Stimulated activated CD4-positive, alpha-beta T cell treated with anti-CD3 and anti-CD28 coated beads, Interleukin-1b, Interleukin-23, amount 100 ng/mL, for 24 hours (primary cell): Measurements from ENCODE around the gene UNC13C.
"Not testable (repeated sequence)": the region's sequence is repeated elsewhere in the genome, so short reads cannot be mapped to it uniquely, and the experiment has no call there.

ENCODE experiments used
- DNase-seq, 4 experiments: peaks; one replicate each; pipeline ENCODE4 v3.0.0-alpha.2; 2020; ENCODE audit warnings: low read depth in 4 of 4, low spot score in 1 of 4

The UNC13C gene

DNA sequence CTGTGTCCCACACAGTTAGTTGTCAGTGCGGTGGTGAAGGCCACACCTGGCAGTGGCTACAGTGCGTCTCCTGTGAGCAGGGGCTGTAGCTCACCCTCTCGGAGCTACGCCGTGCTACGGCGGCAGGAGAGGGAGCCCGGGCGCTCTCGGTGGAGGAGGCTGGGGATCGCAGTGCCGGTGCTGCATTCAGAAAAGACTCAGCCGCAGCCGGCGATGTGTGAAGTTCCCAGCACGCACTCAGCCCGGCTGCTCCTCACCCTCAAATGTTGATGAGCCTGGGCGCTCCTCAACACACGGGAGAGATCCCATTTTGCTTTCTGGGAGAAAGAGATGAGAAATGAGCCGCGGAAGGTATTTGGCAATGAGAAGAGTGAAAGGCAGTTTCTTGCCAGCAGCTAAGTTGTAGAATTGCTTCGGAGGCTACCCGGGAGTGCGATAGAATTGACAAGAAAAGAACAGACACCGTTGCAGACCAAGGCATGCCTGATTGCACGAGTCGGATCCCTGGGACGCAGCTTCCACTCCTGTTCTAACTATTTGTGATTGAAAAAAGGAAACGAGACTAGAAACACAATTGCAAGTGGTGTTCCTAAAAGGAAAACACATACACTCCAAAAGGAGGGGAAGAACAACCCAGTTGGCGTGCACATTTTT, at the start of gene UNC13C:
Gene UNC13C (plus strand): TSS at position 189 of the 654 bp plus-strand sequence. CDS start 34,463 bp downstream, outside the sequence.
- no peak for DNase-seq

DNA sequence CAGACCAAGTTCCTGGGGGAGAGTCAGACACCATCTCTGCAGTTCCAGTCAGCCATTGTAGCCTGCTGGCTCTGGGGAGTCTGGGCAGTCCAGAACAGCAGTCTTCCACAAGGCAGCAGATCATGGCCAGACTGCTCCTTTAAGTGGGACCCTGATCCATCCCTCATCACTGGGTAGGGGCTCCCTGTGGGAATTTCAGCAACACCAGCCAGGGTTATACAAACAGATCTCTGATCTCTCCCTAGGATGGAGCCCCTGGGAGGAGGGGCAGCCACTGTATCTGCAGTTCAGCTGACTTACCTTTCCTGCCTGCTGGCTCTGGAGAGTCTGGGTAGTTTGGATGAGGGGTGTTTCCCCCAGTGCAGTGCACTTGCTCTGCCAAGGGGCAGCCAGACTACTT, 42.1 kb upstream of the UNC13C start:
- DNase-seq: no peak

- not testable (repeated sequence) for DNase-seq
Measured at GRCh38 chr15:53937632-53938031, 40.6 kb upstream of the UNC13C start.

DNA sequence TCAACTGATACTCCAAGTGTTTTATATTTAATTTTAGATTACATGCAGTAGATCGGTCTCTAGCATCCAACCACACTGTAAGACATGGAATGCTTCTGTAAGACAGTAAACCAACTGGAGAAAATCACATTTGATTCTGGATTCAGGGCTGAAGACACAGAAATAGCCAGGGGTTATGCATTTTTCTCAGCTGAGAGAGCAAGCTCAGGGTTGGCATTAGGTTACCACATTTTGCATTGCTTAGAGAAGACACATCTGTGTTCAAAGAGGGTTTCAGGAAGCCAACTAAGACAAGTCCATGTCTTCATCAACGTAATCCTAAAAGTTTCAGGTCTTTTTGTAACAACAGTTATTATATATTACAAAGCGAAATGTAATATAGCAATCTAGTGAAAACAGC, 27.7 kb upstream of the UNC13C start:
- no peak for DNase-seq

DNA sequence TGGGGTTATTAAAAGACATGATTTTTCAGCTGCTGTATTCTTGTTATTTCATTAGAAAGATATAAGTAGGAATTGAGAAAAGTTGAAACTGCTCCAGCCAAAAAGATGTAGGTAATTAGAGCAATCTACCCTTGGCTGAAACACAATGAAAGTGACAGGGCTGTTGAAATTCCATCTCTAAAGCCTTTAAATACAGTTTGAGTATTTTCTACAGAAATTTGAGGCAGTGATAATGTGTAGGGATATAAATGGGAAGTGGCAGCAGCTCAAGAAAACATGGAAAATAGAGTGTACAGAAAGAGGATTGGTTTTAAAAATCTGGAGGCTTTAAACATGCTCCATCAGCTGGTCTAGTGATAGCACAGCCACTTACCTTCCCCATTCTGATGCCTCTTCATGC, 22.8 kb upstream of the UNC13C start:
- no peak for DNase-seq

DNA sequence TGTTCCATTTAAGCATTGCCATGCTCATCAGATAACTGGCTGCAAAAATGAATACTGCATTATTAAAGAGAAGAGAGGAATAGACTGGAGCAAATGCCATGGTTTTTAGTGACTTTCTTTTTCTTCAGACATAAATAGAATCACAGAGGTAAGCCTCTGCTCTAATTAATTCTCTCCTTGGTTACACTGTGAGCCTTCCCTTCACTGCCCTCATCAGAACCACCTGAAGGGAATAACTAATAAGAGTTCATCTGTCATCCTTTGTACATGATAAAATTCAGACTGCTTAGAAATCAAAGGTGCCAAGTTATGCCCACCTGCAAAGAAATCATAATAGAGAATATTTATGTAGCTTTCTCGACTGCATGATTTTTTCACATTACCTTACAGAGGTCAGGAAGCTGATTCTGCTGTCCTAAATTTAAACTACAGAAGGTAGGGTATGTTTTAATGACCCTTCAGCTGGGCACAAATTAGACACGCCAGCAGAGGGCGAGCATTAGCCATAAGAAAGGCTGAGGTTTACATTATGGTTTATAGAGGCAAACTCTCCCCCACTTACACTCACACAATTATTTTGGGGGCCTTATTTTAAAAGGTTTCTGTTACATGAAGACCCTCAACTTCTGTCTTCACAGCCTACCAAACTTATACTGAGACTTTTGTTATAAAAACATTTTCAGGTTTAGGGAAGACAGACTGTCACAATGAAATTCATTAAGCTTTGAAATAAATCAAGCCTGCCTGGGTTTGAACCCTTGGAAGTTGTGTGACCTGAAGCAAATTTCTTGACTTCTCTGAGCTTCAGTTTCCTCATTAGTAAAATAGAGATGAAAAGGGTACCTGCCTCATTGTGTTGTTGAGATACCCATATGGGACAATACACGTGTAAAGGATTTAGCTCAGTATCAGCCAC, 15.3 kb upstream of the UNC13C start:
- no peak for DNase-seq

GRCh38 chr15:53963801-53964200, 14.4 kb upstream of the UNC13C start:
- no peak for DNase-seq

- no peak for DNase-seq
Measured at GRCh38 chr15:53974121-53974520, 4.1 kb upstream of the UNC13C start.

GRCh38 chr15:53974813-53975212, 3.4 kb upstream of the UNC13C start:
- DNase-seq: no peak

DNA sequence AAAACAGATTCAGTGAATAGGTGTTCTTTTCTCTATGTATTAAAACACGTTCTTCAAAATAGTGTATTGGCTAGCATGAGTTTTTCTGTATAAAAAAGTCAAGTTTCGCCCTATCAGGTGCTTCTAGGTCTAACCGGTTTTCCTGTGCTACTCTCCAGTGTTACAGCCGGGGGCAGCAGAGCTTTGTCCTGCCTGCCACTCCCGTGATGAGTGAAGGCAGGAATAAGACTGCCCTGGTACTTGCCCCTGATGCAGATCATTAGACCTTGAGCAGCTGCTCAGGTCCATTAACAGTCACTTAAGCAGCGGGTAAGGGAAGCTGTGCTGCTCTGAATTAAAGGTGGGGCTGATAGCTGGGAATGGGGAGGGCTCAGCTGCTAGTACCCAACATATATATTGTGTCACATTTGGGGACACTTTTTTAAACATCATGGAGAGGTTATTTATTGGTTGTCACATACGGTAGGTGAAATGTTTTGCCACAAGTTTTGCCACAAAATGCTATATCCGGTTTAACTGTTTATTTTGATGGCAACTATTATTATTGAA, 1.3 kb upstream of the UNC13C start:
- DNase-seq: no peak

DNA sequence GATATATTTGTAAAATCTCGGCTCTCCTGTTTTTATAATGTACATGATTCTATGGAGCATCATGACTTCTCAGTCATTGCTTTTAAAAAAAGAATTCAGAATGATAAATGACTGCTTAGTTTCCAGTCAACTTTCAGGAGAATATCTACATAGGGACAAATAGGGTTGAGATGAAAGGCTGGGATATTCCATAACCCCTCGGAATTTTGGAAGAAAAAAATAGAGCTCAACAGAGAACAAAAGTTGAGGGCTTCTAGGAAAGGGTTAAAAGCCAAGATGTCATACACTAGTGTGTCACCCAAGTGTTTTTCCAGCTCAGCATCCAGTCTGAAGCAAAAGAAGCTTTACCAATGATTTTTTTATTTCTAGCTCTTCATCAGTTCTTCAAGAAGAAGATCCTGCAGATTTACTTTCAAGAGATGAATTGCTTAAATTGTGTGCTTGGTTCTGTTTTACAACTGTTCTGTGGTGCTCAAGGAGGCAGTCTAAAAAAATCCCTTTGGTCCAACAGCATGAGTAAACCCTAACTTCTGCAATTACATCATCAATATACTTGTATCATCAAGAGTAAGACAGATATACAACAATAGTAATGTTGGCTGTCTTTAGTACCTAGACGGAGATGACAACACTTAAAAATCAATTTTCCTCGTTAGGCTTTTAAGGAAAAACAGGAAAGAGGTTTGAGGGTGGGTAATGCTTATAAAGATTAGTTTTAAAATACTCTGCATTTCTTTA, 979 bp downstream of the UNC13C start:
- no peak for DNase-seq

DNA sequence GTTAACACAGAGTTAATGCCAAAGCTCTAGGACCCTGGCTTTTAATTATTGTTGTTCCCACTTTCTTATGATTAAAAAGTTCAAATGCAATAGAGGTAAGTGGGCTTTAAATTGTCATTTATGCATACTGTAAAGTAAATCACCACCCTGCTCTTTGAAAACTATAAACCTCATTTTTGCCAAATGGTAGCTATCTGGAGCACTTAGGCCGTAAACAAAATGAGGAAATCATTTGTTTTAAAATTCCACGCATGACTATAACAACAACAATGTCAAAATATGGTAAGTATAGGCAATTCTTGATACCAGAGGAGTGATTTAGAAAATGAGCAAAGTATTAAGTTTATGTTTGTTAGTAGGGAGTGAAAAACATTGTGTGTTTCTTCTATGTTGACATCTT, 1.8 kb downstream of the UNC13C start:
- DNase-seq: no peak

DNA sequence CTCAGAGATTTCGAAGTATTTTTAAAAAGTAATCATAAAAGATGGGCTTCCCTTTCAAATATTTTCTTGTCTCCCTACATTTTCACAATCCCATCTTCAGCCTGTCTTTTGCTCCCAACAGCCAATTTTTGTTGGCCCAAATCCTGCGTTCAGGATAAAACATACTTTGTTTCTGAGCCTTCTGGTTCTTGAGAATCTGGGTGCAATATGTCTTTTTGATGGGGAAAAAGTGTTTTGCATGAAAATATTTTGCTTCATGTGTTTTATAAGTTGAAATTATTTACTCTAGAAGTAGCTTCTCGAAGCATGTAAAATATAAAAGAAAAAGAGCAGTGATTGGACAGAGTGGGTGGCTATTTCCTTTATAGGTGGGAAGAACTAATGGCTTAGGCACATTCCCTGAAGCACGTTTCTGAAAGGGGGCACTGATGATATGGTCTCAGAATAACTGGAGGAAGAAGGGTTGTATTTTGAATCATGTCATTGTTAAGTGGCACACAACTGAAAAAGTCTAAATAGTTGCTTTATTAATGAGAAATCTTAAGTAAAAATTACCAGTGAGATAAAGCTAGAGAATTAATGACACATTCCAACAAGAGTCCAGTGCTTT, 3.9 kb downstream of the UNC13C start:
- DNase-seq: no peak

DNA sequence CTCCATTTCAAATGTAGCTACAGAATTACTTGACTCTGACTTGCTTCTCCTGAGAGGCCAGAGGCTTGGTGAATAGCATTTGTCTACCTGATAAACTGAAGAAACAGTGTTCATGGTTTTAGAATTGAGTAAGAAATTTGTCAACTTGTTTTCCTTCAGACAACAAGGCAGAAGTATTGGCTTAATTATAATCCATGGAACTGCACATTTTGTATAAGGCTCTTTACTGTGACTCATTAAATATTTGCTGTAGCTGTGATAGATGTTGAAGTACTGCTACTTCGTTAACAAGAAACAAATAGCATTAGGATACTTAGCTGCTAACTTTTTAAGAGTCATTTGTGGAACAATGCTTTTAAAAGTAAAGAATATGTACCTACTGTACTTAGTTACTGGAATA, 4.6 kb downstream of the UNC13C start:
- no peak for DNase-seq

DNA sequence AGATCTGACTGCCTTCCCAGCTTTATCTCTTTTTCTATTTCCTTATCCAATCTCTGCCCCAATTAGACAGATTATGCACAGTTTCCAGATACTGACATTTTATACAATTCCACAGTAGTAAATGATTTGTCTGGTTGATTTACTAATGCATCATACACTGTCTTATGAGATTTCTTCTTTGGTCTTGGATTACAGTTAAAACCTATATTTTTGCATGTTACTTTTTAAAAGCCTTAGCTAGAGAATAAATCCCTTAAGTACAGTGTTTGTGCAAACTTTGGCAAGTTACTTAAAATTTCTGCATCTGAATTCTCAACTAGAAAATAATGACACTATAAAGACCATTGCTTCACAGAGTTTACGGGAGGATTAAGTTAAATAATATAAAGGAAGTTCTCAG, 6.0 kb downstream of the UNC13C start:
- no peak for DNase-seq

DNA sequence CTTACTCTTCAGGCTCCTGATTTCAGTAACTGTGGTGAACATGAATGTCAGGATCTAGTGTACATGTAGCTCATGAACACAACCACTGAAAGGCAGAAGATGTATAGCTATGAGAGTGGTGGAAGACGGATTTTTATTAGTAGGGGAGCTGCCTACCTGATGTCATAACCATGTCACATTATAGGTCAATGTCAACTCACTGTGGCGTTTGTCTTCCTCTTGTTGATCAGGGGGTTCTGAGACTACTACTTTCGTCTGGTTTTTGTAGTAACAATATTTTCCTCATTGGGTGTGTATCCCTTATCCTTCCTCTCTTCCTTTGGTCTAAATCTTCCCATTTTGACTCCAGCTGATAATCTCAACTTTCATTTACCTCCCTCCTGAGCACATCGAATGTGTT, 7.3 kb downstream of the UNC13C start:
- DNase-seq: no peak

DNA sequence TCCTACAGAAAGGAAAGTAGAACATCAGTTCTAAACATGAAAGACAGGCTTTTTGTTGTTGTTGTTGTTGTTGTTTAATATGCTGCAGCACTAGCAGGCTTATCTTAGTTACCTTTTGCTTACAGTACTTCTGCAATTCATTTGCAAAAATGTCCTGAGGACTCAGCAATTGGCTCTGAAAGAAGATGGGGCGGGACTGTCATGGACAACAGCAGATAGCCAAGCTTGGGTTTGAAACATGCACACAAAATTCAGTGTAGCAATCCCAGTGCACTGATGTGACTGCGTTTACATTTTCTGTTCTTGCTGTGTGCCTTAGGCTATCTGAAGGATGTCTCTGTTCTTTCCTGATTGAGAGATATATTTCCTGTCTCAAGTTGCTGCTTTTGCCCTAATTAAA, 9.2 kb downstream of the UNC13C start:
- no peak for DNase-seq

DNA sequence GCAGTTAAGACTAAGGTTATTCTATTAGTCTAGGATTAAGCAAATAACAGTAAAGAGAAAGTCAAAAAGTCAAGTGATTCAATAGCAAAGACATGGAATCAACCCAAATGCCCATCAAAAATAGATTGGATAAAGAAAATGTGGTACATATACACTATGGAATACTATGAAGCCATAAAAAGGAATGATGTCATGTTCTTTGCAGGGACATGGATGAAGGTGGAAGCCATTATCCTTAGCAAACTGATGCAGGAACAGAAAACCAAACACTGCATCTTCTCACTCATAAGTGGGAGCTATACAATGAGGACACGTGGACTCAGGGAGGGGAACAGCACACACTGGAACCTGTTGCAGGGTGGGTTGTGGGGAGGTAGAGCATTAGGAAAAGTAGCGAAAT, 29.0 kb downstream of the UNC13C start:
- DNase-seq: no peak

DNA sequence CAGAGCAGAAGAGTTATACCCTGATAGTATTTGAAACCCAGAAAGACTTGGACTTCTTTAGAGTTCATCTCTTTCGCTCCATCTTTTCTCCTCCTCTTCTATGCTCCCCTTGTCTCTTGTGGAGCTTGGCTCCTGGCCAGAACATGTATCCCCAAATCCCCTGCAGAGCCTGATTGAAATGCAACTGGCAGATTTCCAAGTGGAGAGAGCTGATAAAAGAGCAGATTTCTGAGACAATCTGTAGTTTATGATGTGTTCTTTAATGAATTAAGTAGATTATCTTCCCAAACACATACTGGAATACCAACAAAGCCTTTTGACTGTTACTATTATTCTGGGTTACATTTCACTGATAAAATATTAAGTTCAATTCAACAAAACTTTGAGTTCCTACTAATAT, 33.4 kb downstream of the UNC13C start:
- DNase-seq: no peak

DNA sequence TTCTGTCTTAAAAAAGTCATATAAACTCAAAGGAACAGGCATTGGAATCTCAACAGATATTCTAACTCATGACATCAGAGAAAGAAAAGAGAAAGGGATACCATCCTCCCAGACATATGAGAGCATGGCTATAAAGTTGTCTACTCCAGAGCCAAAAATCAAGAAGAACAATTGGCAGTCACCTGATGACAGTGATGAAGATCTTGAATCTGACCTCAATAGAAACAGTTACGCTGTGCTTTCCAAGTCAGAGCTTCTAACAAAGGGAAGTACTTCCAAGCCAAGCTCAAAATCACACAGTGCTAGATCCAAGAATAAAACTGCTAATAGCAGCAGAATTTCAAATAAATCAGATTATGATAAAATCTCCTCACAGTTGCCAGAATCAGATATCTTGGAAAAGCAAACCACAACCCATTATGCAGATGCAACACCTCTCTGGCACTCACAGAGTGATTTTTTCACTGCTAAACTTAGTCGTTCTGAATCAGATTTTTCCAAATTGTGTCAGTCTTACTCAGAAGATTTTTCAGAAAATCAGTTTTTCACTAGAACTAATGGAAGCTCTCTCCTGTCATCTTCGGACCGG, 35.9 kb downstream of the UNC13C start:
- DNase-seq: no peak

- DNase-seq: no peak
Measured at GRCh38 chr15:54017251-54017650, 39.0 kb downstream of the UNC13C start.
